AG09319 (cell line): ENCODE results near the gene SFXN1.

ENCODE experiments used
- DNase-seq: peaks from one replicate; pipeline ENCODE4 v3.0.0-alpha.2; 2010; ENCODE audit warnings: low read depth; ENCODE audit errors: extremely low read depth
- CTCF ChIP-seq: IDR thresholded peaks from 2 replicates; pipeline ENCODE4 v1.5.1; 2011; ENCODE audit warnings: low read depth, mild to moderate bottlenecking, inconsistent platforms, low read length, moderate library complexity

Gene SFXN1

GRCh38 chr5:175466700-175467318, 11.6 kb upstream of the SFXN1 start:
- TF ChIP-seq CTCF, result no peak
- no peak for DNase-seq

- TF ChIP-seq CTCF, result no peak
These were observed 10.2 kb upstream of the SFXN1 start for GRCh38 chr5:175467983-175468690.

GRCh38 chr5:175468892-175469291, 9.5 kb upstream of the SFXN1 start:
- no peak for DNase-seq
- TF ChIP-seq CTCF, result no peak

More at GRCh38 chr5:175467983-175468690, 10.2 kb upstream of the SFXN1 start:
- no peak for DNase-seq

GRCh38 chr5:175469916-175470315, 8.4 kb upstream of the SFXN1 start:
- no peak for DNase-seq
- no peak for TF ChIP-seq CTCF

GRCh38 chr5:175470781-175471180, 7.6 kb upstream of the SFXN1 start:
- TF ChIP-seq CTCF, result no peak
- no peak for DNase-seq

- no peak for TF ChIP-seq CTCF
- no peak for DNase-seq
These were observed 7.2 kb upstream of the SFXN1 start for GRCh38 chr5:175471196-175471595.

GRCh38 chr5:175471628-175472027, 6.7 kb upstream of the SFXN1 start:
- no peak for TF ChIP-seq CTCF
- no peak for DNase-seq
